Fibroblast of skin of scalp (primary cell): ENCODE measurements around the gene GPATCH11. TPM values are rescaled to one million over a fixed set of nuclear protein-coding genes. Genes with fewer than 3 reads are reported as not detected.

Experiments
- DNase-seq: peaks from one replicate; pipeline ENCODE4 v3.0.0-alpha.2; 2013
- polyA plus RNA-seq, 2 experiments: library from polyadenylated mRNA; unstranded; fragments of 120-200 nt; gene quantifications; one replicate each; pipeline ENCODE4 v1.2.1, GENCODE V29; 2013; ENCODE audit not compliant: insufficient read length in 2 of 2

The GPATCH11 gene
- 7.8 TPM for polyA plus RNA-seq (2013, experiment 1 of 2; ENCODE audit: insufficient read length)
- 10.9 TPM for polyA plus RNA-seq (2013, experiment 2 of 2; ENCODE audit: insufficient read length)

- peak; percentile 96 for DNase-seq
These were observed at the start of gene GPATCH11, which contains the start of gene HEATR5B for GRCh38 chr2:37083873-37084794. TSS of gene GPATCH11 (plus strand) at chr2:37084518. CDS start at chr2:37088382, 3,864 bp downstream. TSS of gene HEATR5B (minus strand) at chr2:37084372. CDS start at chr2:37083414, 958 bp downstream.

GRCh38 chr2:37037771-37038170 is 46.5 kb upstream of the GPATCH11 start:
- DNase-seq, result no peak

- DNase-seq, result no peak
These were observed 44.7 kb upstream of the GPATCH11 start for GRCh38 chr2:37039580-37039979.

- no peak for DNase-seq
These were observed 31.6 kb upstream of the GPATCH11 start for GRCh38 chr2:37052600-37053332.

GRCh38 chr2:37059841-37060240 is 24.5 kb upstream of the GPATCH11 start:
- no peak for DNase-seq

GRCh38 chr2:37060446-37060845 is 23.9 kb upstream of the GPATCH11 start:
- DNase-seq, result no peak

- DNase-seq, result no peak
These were observed 23.2 kb upstream of the GPATCH11 start for GRCh38 chr2:37061013-37061711.

- no peak for DNase-seq
These were observed 22.5 kb upstream of the GPATCH11 start for GRCh38 chr2:37061776-37062175.

GRCh38 chr2:37068686-37069085 is 15.6 kb upstream of the GPATCH11 start:
- no peak for DNase-seq

- DNase-seq, result no peak
These were observed 13.4 kb upstream of the GPATCH11 start for GRCh38 chr2:37070931-37071330.

GRCh38 chr2:37080266-37080665 is 4.1 kb upstream of the GPATCH11 start:
- no peak for DNase-seq

- DNase-seq, result no peak
These were observed 3.6 kb upstream of the GPATCH11 start for GRCh38 chr2:37080689-37081088.

- DNase-seq, result no peak
These were observed 479 bp downstream of the GPATCH11 start for GRCh38 chr2:37084797-37085196.

GRCh38 chr2:37085731-37086147 is 1.4 kb downstream of the GPATCH11 start:
- DNase-seq, result peak; percentile 8

- no peak for DNase-seq
These were observed 5.7 kb downstream of the GPATCH11 start for GRCh38 chr2:37090019-37090477.

- no peak for DNase-seq
These were observed 7.6 kb downstream of the GPATCH11 start for GRCh38 chr2:37091873-37092272.

GRCh38 chr2:37096568-37096967 is 12.2 kb downstream of the GPATCH11 start:
- DNase-seq, result no peak

- no peak for DNase-seq
These were observed 14.2 kb downstream of the GPATCH11 start for GRCh38 chr2:37098416-37099118.

- no peak for DNase-seq
These were observed 15.7 kb downstream of the GPATCH11 start for GRCh38 chr2:37100054-37100453.

GRCh38 chr2:37102588-37102987 is 18.3 kb downstream of the GPATCH11 start:
- no peak for DNase-seq

- DNase-seq, result no peak
These were observed 19.9 kb downstream of the GPATCH11 start for GRCh38 chr2:37104178-37104577.

GRCh38 chr2:37105150-37105549 is 20.8 kb downstream of the GPATCH11 start:
- DNase-seq, result no peak
